Right lobe of liver (tissue), 4 donors: ENCODE measurements around the gene ITPR1.

Experiments used
- CTCF ChIP-seq, 4 donors: fragments of 200-600 bp in 3 of 4; fragments of 450-650 bp in 1 of 4; IDR thresholded peaks; one replicate each; pipeline versions ENCODE4 v1.5.1 to v1.8.0; 2016 to 2022; ENCODE audit warnings: antibody characterized with exemption in 4 of 4, mild to moderate bottlenecking in 2 of 4
- POLR2A ChIP-seq: fragments of 450-650 bp; IDR thresholded peaks from one replicate; pipeline ENCODE4 v1.6.1; 2017; ENCODE audit warnings: antibody characterized with exemption, mild to moderate bottlenecking
- donor health status: DM: no; HTN: no; CAD: no.
- donor health status: DM: no; HTN: no; CAD: no.
- donor health status: DM: no; HTN: yes; CAD: no.

GRCh38 chr3:4849739-4850138 is 356.6 kb downstream of the ITPR1 start:
- TF ChIP-seq CTCF (IDR thresholded peaks at IDR 0.05) (no peak), POLR2A (no peak)
